AG04450 (cell line): ENCODE results near the gene VEGFB. TPM values are rescaled to one million over a fixed set of nuclear protein-coding genes. Genes with fewer than 3 reads are reported as not detected.

Experiments
- CTCF ChIA-PET: fragments of 300-600, 350-600 bp; formaldehyde crosslinking; extraction: SDS; loops from one replicate; lab custom pipeline; 2022; ENCODE audit warnings: antibody characterized with exemption, inconsistent platforms; lab: Charles Lee
- POLR2A ChIA-PET: fragments of 350-600 bp; formaldehyde crosslinking; extraction: SDS; loops from one replicate; lab custom pipeline; 2021; ENCODE audit warnings: antibody characterized with exemption, inconsistent platforms; lab: Yijun Ruan, JAX
- DNase-seq: peaks from one replicate; pipeline ENCODE4 v3.0.0-alpha.2; 2011; ENCODE audit warnings: low read depth, low spot score
- H3K27ac ChIP-seq: one replicate; pipeline ENCODE4 v1.5.1; 2012; ENCODE audit warnings: low read depth, low read length, control low read depth
- H3K27me3 ChIP-seq: one replicate; pipeline ENCODE4 v1.6.0; 2012; ENCODE audit warnings: low read length; ENCODE audit not compliant: control insufficient read depth, insufficient read depth
- H3K4me3 ChIP-seq: 2 replicates; pipeline ENCODE4 v1.5.1; 2011; ENCODE audit warnings: mild to moderate bottlenecking, low read depth, low read length, control low read depth
- H3K9me3 ChIP-seq: 2 replicates; pipeline ENCODE4 v1.5.1; 2012; ENCODE audit warnings: low read length; ENCODE audit not compliant: control insufficient read depth, insufficient read depth
- polyA plus RNA-seq: library from polyadenylated mRNA; depleted of rRNA; stranded (reverse); fragments of >200 nt; gene quantifications from 2 replicates; pipeline ENCODE4 v1.2.3, GENCODE V29; 2011
- TF ChIP-seq, protein P1 (sequence below): IDR thresholded peaks from 2 replicates; pipeline ENCODE4 v1.5.1; 2011; ENCODE audit warnings: low read depth, low read length, control low read depth, inconsistent platforms

The VEGFB gene
- polyA plus RNA-seq, 1 experiment = 11.8 TPM

DNA sequence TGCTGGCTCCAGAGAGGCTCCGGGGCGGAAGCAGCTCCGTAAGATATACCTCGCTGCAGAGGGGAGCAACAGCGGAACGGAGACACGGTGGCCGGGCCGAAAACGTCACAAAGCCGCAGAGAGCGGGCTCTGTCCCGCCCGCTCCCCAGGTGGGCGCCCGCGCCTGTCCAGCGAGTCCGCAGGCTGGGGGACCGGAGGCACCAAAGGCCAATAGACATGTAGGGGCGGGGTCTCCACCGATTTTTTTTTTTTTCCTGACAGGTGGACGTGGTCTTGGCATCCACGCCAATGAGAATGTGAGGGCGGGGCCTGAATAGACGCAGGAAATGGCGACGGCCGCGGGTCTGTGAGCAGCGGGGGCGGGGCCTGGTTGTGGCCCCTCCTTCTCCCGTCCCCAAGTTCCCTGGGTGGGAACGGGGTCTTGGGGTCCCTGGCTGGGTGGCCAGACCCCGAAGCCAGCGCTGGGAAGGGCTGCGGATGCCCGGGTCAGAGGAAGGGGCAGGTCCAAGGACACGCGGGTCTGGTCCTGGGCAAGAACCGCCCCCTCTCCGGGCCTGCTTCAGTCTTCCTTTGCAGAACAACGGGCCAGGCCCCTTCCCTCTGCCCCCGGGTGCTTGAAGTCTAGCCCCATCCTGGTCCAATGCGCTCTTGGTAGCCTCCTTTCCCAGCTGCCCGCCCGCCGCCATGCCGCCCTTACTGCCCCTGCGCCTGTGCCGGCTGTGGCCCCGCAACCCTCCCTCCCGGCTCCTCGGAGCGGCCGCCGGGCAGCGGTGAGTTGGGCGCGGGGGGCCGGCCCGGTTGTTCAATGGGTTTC, 4.0 kb upstream of the VEGFB start, which contains the start of gene DNAJC4:
Gene DNAJC4, plus strand, starts transcription at position 378 of the 814 bp plus-strand sequence. Its CDS starts 307 bp downstream, at position 685.
- peak within 1 kb of the TSS; percentile 47 for H3K27ac ChIP-seq
- TF ChIP-seq, protein P1, sequence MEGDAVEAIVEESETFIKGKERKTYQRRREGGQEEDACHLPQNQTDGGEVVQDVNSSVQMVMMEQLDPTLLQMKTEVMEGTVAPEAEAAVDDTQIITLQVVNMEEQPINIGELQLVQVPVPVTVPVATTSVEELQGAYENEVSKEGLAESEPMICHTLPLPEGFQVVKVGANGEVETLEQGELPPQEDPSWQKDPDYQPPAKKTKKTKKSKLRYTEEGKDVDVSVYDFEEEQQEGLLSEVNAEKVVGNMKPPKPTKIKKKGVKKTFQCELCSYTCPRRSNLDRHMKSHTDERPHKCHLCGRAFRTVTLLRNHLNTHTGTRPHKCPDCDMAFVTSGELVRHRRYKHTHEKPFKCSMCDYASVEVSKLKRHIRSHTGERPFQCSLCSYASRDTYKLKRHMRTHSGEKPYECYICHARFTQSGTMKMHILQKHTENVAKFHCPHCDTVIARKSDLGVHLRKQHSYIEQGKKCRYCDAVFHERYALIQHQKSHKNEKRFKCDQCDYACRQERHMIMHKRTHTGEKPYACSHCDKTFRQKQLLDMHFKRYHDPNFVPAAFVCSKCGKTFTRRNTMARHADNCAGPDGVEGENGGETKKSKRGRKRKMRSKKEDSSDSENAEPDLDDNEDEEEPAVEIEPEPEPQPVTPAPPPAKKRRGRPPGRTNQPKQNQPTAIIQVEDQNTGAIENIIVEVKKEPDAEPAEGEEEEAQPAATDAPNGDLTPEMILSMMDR = no peak
- peak; percentile 43 for DNase-seq
- no peaks in the 10 kb centered on the region; the same call in 1 of the 2 replicates for H3K9me3 ChIP-seq
- H3K4me3 ChIP-seq = peak within 1 kb of the TSS; percentile 75
- ChIA-PET POLR2A (interaction anchor here (0.7 kb wide), 1 partner anchor 41 kb away, joined by 4 read pairs; no protein-coding TSS in a partner anchor), CTCF (no interaction called here)
- H3K27me3 ChIP-seq = no peaks in the 10 kb centered on the region

- TF ChIP-seq, protein P1 = no peak
- ChIA-PET POLR2A (interaction anchor here (0.7 to 1.4 kb wide), 2 partner anchors 10 to 40 kb away, joined by 4 read pairs; partner anchors contain the start of gene FKBP2), CTCF (no interaction called here)
- no peak for DNase-seq
- Histone ChIP-seq H3K9me3 (no peaks in the 10 kb centered on the region; the same call in 1 of the 2 replicates), H3K27me3 (no peaks in the 10 kb centered on the region), H3K27ac (no peak overlapping the region), H3K4me3 (peak overlapping the region; percentile 75)
These were observed 3.4 kb upstream of the VEGFB start for GRCh38 chr11:64230985-64231365.

DNA sequence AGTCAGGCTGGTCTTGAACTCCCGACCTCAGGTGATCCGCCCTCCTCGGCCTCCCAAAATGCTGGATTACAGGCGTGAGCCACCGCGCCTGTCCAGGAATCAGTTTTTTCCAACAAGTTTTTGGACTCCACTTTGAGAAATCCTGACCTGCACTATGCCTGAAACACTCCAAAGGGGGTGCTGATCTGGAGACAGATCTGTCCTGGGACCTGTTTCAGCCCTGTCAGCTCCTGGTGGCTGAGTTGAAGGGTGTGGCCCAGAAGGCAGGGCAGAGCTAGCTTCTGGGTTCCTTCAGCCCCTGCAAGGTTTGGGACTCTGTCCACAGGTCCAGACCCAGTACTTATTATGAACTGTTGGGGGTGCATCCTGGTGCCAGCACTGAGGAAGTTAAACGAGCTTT, 2.8 kb upstream of the VEGFB start:
- DNase-seq = no peak
- ChIA-PET POLR2A (interaction anchor here (0.5 to 1.4 kb wide), 2 partner anchors 10 to 15 kb away, joined by 3 to 4 read pairs; partner anchors contain the start of genes FKBP2 and PPP1R14B), CTCF (no interaction called here)
- Histone ChIP-seq H3K9me3 (no peaks in the 10 kb centered on the region), H3K4me3 (no peak overlapping the region), H3K27me3 (no peaks in the 10 kb centered on the region), H3K27ac (no peak overlapping the region)
- TF ChIP-seq, protein P1 = no peak

DNA sequence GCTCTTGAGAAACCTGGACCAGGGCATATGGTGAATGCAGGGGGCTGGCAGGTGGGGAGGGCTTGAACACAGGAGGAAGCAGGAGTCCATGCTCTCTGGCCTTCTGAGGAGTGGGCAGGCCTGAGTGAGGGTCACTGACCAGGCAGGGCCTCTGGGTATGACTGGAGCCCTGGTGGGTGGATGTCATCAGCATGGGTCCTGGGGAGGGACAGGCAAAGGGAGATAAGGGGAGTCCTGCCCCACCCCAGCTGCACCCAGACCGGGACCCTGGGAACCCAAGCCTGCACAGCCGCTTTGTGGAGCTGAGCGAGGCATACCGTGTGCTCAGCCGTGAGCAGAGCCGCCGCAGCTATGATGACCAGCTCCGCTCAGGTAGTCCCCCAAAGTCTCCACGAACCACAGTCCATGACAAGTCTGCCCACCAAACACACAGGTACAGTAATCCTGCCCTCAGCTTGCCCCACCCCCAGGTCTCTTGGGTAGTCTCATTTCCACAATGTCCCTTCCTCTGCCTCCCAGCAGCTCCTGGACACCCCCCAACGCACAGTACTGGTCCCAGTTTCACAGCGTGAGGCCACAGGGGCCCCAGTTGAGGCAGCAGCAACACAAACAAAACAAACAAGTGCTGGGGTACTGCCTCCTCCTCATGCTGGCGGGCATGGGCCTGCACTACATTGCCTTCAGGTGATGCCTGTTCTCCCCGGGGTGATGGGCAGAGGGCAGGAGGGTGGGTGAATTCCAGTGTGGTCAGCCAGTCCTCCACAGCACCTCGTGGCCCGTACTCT, 2.0 kb upstream of the VEGFB start:
- Histone ChIP-seq H3K4me3 (no peak overlapping the region), H3K27ac (no peak overlapping the region), H3K9me3 (no peaks in the 10 kb centered on the region), H3K27me3 (no peaks in the 10 kb centered on the region)
- DNase-seq = no peak
- CTCF ChIA-PET = interaction anchor here (2.1 kb wide), 1 partner anchor 69 kb away, joined by 6 read pairs; no protein-coding TSS in a partner anchor
- TF ChIP-seq, protein P1 = no peak
- POLR2A ChIA-PET = interaction anchor here (0.5 to 1.4 kb wide), 2 partner anchors 9 to 14 kb away, joined by 3 to 4 read pairs; partner anchors contain the start of genes FKBP2 and PPP1R14B
